HepG2 (cell line): ENCODE results near the gene RPL22L1. TPM values are rescaled to one million over a fixed set of nuclear protein-coding genes. Genes with fewer than 3 reads are reported as not detected.
A peak's percentile ranks its signal among the peaks of the same experiment; 100 is the strongest.
"Not testable (repeated sequence)": the region's sequence is repeated elsewhere in the genome, so short reads cannot be mapped to it uniquely, and the experiment has no call there.

Experiments
- ATAC-seq: fragments of 200-7000 bp; cut with Tn5 transposase; 3 replicates; pipeline ENCODE4 v1.9.1; 2020; ENCODE audit warnings: mild to moderate bottlenecking, moderate library complexity
- BruUV-seq: library from RNA; stranded (reverse); fragments of 400-500 nt; replicated peaks from 2 replicates; lab custom pipeline; 2021; lab: Mats Ljungman, UMichigan
- CTCF ChIA-PET: fragments of 300-600 bp; formaldehyde crosslinking; extraction: SDS; loops from one replicate; lab custom pipeline; 2021; ENCODE audit warnings: low total read pairs, inconsistent platforms, low intra/inter-chr PET ratio; lab: Yijun Ruan, JAX
- POLR2A ChIA-PET: fragments of 350-600 bp; sonication (Branson Sonifier 250); formaldehyde crosslinking; loops from one replicate; lab custom pipeline; 2020; ENCODE audit warnings: antibody characterized with exemption, inconsistent platforms; lab: Yijun Ruan, JAX
- DNase-seq: peaks from one replicate; pipeline ENCODE4 v3.0.0-alpha.2; 2015; ENCODE audit warnings: low spot score
- FAIRE-seq: peaks from 3 replicates; lab custom pipeline; 2011; peaks lifted over from hg19 to GRCh38; lab: Jason Lieb, UNC
- H2AFZ ChIP-seq: one replicate; pipeline ENCODE4 v1.6.1; 2011; ENCODE audit warnings: low read length, inconsistent platforms
- H3K27ac ChIP-seq: fragments of 300-600 bp; 3 replicates; pipeline ENCODE4 v1.8.0; 2011; ENCODE audit warnings: mixed run types, mild to moderate bottlenecking, mixed read lengths, low read length, inconsistent platforms; ENCODE audit not compliant: insufficient read depth; ENCODE audit errors: extremely low read length
- H3K27me3 ChIP-seq, 2 experiments: fragments of 200-600 bp in 1 of 2; 2 replicates in 1 of 2; 3 replicates in 1 of 2; pipeline versions ENCODE4 v1.6.0 to v1.8.0; 2011; ENCODE audit warnings: low read length in 2 of 2, mild to moderate bottlenecking in 2 of 2, moderate library complexity in 2 of 2, inconsistent platforms in 1 of 2; ENCODE audit not compliant: insufficient read depth in 2 of 2, control insufficient read depth in 1 of 2
- H3K36me3 ChIP-seq, 2 experiments: fragments of 200-600 bp in 1 of 2; replicated peaks in 1 of 2; 2 replicates in 1 of 2; 3 replicates in 1 of 2; pipeline versions ENCODE4 v1.5.1 to v1.8.0; 2011; ENCODE audit warnings: low read length in 2 of 2, inconsistent platforms in 1 of 2; ENCODE audit not compliant: insufficient read depth in 2 of 2, control insufficient read depth in 1 of 2
- H3K4me1 ChIP-seq: 2 replicates; pipeline ENCODE4 v1.5.1; 2012; ENCODE audit warnings: low read length, inconsistent platforms; ENCODE audit not compliant: insufficient read depth
- H3K4me2 ChIP-seq: 2 replicates; pipeline ENCODE4 v1.6.0; 2011; ENCODE audit warnings: low read depth, low read length, inconsistent platforms
- H3K4me3 ChIP-seq, 3 experiments: fragments of 200-600 bp in 1 of 3; sonication (generic), shearing (Covaris generic) in 1 of 3; replicated peaks in 1 of 3; 2 replicates each; pipeline ENCODE4 v1.5.1; 2011 to 2016; ENCODE audit warnings: low read length in 3 of 3, inconsistent platforms in 2 of 3, low read depth in 2 of 3, mild to moderate bottlenecking in 2 of 3, control low read depth in 1 of 3, mixed read lengths in 1 of 3; ENCODE audit not compliant: insufficient read depth in 1 of 3
- H3K79me2 ChIP-seq: one replicate; pipeline ENCODE4 v1.6.1; 2011; ENCODE audit warnings: low read length, inconsistent platforms; ENCODE audit not compliant: insufficient read depth
- H3K9ac ChIP-seq: 2 replicates; pipeline ENCODE4 v1.6.0; 2011; ENCODE audit warnings: mild to moderate bottlenecking, low read depth, low read length, inconsistent platforms; ENCODE audit not compliant: insufficient read depth
- H3K9me3 ChIP-seq: 2 replicates; pipeline ENCODE4 v1.5.1; 2012; ENCODE audit warnings: mild to moderate bottlenecking, low read length
- H4K20me1 ChIP-seq: 2 replicates; pipeline ENCODE4 v1.6.0; 2011; ENCODE audit warnings: inconsistent platforms, mild to moderate bottlenecking, low read length, moderate library complexity; ENCODE audit not compliant: insufficient read depth
- AHR ChIP-seq: IDR thresholded peaks from 2 replicates; pipeline ENCODE4 v1.6.1; 2018; ENCODE audit warnings: missing genetic modification reagents, missing compliant biosample characterization
- MAFF ChIP-seq: IDR thresholded peaks from 2 replicates; pipeline ENCODE4 v1.6.1; 2011; ENCODE audit warnings: low read depth, low read length, improper control_type of control experiment
- MAFK ChIP-seq, 2 experiments: IDR thresholded peaks in 1 of 2; conservative IDR thresholded peaks in 1 of 2; 2 replicates each; pipeline ENCODE4 v1.6.1; 2011; ENCODE audit warnings: improper control_type of control experiment in 2 of 2, low read length in 2 of 2
- PPARG ChIP-seq: conservative IDR thresholded peaks from 2 replicates; pipeline ENCODE4 v1.6.1; 2016; ENCODE audit warnings: missing biosample characterization, missing genetic modification reagents
- ZNF12 ChIP-seq: sonication (generic); formaldehyde crosslinking; IDR thresholded peaks from 2 replicates; pipeline ENCODE4 v1.5.0; 2020; ENCODE audit warnings: missing genetic modification reagents
- WGBS: methylation state at CpG from one replicate; pipeline ENCODE4 v1.1.6; 2017; ENCODE audit warnings: low lambda C conversion rate; 5-methylcytosine and 5-hydroxymethylcytosine counted together
- in situ Hi-C: cut with HindIII; loops from 2 replicates; pipeline ENCODE4 v1.10.0; 2017; ENCODE audit warnings: low pct_unique_long_range_greater_than_20kb; ENCODE audit not compliant: extremely low pct_ligation_motif_present
- intact Hi-C: fragments of 100-400 bp; cut with micrococcal nuclease; formaldehyde crosslinking; loops from one replicate; pipeline ENCODE4 v1.10.0; 2022; ENCODE audit not compliant: unreplicated experiment
- polyA plus RNA-seq, 8 experiments: library from polyadenylated mRNA; depleted of rRNA in 3 of 8; stranded (reverse) in 7 of 8; unstranded in 1 of 8; fragments of >200 nt; fragmentation: Illumina TruSeq in 4 of 8; extraction: Trizol in 4 of 8; gene quantifications; 2 replicates each; pipeline versions ENCODE4 v1.2.1 to v1.2.3, GENCODE V29; 2011 to 2016; ENCODE audit warnings: low read depth in 4 of 8, missing spikeins in 1 of 8, mixed read lengths in 1 of 8; ENCODE audit not compliant: insufficient read depth in 1 of 8
- total RNA-seq, 5 experiments: library from RNA; depleted of rRNA; stranded (reverse); fragments of >200 nt; fragmentation: Illumina TruSeq; extraction: Trizol; gene quantifications; 2 replicates each; pipeline ENCODE4 v1.2.3, GENCODE V29; 2016; ENCODE audit warnings: low read depth in 1 of 5

RPL22L1 gene
- total and polyA plus RNA-seq, 2 of the 13 experiments (the other 11 are each of a cell fraction or from before 2014, with no cell fraction given) = 42.7 to 152 TPM

DNA sequence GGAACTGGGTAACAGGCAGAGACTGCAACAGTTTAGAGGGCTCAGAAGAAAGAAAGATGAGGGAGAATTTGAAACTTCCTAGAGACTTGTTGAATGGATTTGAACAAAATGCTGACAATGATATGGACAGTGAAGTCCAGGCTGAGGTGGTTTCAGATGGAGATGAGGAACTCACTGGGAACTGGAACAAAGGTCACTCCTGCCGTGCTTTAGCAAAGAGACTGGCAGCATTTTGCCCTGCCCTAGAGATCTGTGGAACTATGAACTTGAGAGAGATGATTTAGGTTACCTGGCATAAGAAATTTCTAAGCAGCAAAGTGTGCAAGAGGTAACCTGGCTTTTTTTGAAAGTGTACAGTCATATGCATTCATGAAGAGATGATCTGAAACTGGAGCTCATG, 26.8 kb upstream of the RPL22L1 start:
- POLR2A ChIA-PET = no interaction called here
- no peaks in the 10 kb centered on the region for H3K36me3 ChIP-seq
- H3K4me1 ChIP-seq = no peaks in the 10 kb centered on the region
- ATAC-seq (no peak), FAIRE-seq (no peak)
- H3K4me2 ChIP-seq = no peak overlapping the region
- H3K27me3 ChIP-seq = no peaks in the 10 kb centered on the region
- intact Hi-C loops = no loop called here
- H4K20me1 ChIP-seq = no peaks in the 10 kb centered on the region
- peaks cover 7% of the 10 kb centered on the region; the same call in 1 of the 2 replicates for H3K9me3 ChIP-seq
- TF ChIP-seq PPARG (CRISPR knock-in tag) = 0 out of 2 replicates have a peak, but pooled peaks have one; percentile 35
- no peak for TF ChIP-seq ZNF12
- TF ChIP-seq, all 625 proteins: peak for 1
- Histone ChIP-seq H3K27ac (no peak overlapping the region), H3K79me2 (no peaks in the 10 kb centered on the region), H3K4me3 (no peak overlapping the region), H3K9ac (no peak overlapping the region), H2AFZ (no peak overlapping the region)
- no TSS peak for BruUV-seq
- CTCF ChIA-PET = no interaction called here
- DNase-seq = no peak
- WGBS = 57% methylated on average over 1 of the region's 1 CpG
- in situ Hi-C loops = no loop called here

GRCh38 chr3:170896333-170896732, 26.3 kb upstream of the RPL22L1 start:
- H3K36me3 ChIP-seq, ATAC-seq, H2AFZ ChIP-seq, H3K4me2 ChIP-seq, POLR2A ChIA-PET, H3K9ac ChIP-seq, H3K79me2 ChIP-seq, H3K4me3 ChIP-seq, H4K20me1 ChIP-seq, H3K27me3 ChIP-seq, BruUV-seq, in situ Hi-C loops, CTCF ChIA-PET, intact Hi-C loops, FAIRE-seq, DNase-seq, H3K4me1 ChIP-seq, H3K9me3 ChIP-seq, H3K27ac ChIP-seq: not testable (repeated sequence)
- WGBS = 96% methylated on average over 6 of the region's 6 CpGs

- ChIA-PET CTCF (no interaction called here), POLR2A (no interaction called here)
- H3K4me1 ChIP-seq = no peaks in the 10 kb centered on the region
- DNase-seq = no peak
- no peaks in the 10 kb centered on the region for H4K20me1 ChIP-seq
- no peaks in the 10 kb centered on the region for H3K36me3 ChIP-seq
- H3K4me2 ChIP-seq = no peak overlapping the region
- ATAC-seq = no peak
- no TSS peak for BruUV-seq
- in situ Hi-C loops = no loop called here
- no peak for FAIRE-seq
- TF ChIP-seq MAFF (peak; percentile 94), AHR (CRISPR knock-in tag) (no peak), MAFK (conservative IDR thresholded peaks at IDR 0.05 in 1 of 2, IDR thresholded peaks at IDR 0.05 in 1 of 2; ENCODE audit: low read length in 2 of 2) (peak; percentile 94 to 96)
- TF ChIP-seq, all 625 proteins: peak for 2
- intact Hi-C loops = no loop called here
- H2AFZ ChIP-seq = no peak overlapping the region
- H3K27me3 ChIP-seq = no peaks in the 10 kb centered on the region
- H3K9ac ChIP-seq = no peak overlapping the region
- no peaks in the 10 kb centered on the region for H3K79me2 ChIP-seq
- 97% methylated on average over 8 of the region's 8 CpGs for WGBS
- no peak overlapping the region for H3K27ac ChIP-seq
- H3K4me3 ChIP-seq = no peak overlapping the region
- peaks cover 7% of the 10 kb centered on the region; the same call in 1 of the 2 replicates for H3K9me3 ChIP-seq
Observed at GRCh38 chr3:170893895-170894294, 23.9 kb upstream of the RPL22L1 start.
